ENCODE data around the gene ZNF587B.
"Not testable (repeated sequence)": the region's sequence is repeated elsewhere in the genome, so short reads cannot be mapped to it uniquely, and the experiment has no call there.

ZNF587B gene

GRCh38 chr19:57873883-57874799 lies 44.0 kb downstream of the ZNF587B start:
- DNase-seq: not testable (repeated sequence)

DNA sequence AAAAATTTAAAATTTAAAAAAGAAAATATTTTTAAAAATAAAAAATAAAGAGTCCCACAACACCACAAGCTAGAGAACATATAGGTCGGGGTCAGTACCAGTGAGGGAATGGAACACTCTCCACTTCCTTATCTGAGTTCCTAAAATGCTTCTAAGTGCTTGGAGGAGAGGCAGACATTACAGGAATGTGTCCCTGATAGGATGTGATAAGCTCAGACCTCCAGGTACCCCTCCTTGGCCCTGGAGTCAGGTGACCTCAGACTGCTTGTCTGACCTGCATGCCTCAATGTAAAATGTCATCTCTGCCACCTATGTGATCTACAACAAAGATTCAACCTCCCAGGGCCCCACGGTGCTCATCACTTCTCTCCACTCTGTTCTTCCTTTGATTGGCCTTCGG lies 55.9 kb downstream of the ZNF587B start:
- DNase-seq: no peak

DNA sequence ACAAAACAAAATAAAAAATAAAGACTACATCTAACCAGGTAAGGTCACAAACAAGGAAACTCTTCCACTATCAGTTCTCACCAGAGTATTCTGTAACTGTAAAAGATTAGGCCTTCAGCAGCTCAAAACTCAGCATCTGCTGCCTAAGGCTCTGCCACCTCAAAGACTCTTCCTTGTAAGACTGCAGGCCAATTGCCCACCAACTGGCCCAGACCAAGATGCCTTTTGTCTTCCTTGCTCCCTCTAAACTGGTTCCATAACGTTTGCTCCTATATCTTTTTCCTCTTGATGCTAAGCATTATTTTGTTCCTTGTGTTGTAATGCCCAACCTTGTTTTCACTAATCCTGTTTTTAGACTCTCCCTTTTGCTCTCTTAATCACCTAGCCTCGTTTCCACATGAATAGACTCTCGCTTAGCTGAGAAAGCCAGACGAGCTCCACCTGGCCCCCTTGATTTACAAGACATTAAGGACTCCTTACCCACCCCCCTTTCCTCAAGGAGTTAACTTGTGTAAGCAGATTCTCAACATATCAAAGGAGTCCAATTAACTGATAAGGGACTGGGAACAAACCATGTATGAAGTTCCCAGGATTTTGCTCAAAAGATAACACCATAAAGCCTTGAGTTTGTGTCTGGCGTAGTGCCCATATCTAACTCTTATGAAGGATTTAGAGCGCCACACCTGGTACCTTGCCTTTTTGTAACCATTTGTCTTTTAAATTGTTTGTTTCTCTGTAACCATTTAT lies 57.3 kb downstream of the ZNF587B start:
- DNase-seq: no peak

GRCh38 chr19:57888107-57888559 lies 58.0 kb downstream of the ZNF587B start:
- DNase-seq: no peak

DNA sequence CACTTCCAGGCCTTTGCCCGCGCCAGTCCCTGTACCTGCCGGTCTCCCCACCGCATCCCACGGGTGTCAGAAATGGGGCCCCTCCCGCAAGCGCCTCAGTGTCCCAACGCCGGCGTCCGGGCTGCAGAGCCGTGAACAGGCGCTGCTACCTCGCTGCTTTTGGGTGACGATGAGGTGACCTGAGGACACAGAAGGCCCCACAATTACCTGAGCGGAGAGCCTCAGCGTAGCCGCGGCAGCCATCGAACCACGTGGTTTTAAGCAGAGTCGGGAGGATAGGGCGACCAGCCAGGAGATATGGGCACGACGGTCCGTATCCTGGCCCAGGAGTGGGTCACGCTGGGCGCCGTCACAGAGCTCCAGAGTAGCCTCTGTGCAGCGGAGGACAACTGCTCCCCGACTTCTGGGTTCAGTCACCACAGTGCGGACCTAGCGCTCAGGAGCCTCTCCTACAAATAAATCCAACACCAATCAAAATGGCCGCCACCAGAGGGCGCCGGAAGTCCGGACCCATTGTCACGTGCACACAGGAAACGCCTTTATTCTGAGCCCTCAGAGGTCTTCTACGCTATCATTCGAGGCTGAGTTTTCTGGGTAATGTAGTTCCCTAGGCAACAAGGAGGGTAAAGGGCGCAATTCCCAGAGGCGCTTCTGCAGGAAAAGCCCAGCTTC lies 58.6 kb downstream of the ZNF587B start, which contains the start of gene ZNF814:
Gene ZNF814 (minus strand): TSS at position 478 of the 672 bp plus-strand sequence. CDS start 235 bp downstream, at position 243.
- DNase-seq: no peak

DNA sequence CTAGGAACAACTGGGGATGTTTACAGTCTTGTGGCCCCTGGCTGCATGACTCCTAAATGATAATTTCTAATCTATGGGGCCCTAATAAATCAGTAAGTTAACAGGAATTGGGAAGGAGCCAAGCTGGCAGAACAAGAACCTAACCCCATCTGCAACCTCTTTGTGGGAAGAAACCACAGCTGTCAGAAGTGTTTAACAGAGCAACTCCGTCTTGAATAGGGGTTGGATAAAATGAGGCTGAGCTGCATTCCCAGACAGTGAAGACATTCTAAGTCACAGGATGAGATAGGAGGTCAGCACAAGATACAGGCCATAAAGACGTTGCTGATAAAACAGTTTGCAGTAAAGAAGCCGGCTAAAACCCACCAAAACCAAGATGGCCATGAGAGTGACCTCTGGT lies 60.6 kb downstream of the ZNF587B start:
- DNase-seq: not testable (repeated sequence)
